Superior temporal gyrus (tissue), 1 donor: ENCODE measurements around the gene POLE.
"Not testable (repeated sequence)": the region's sequence is repeated elsewhere in the genome, so short reads cannot be mapped to it uniquely, and the experiment has no call there.

Source experiments
- DNase-seq: peaks from one replicate; pipeline ENCODE4 v3.0.0-alpha.2; 2016; ENCODE audit errors: extremely low spot score

The POLE gene

GRCh38 chr12:132719141-132719953, 32.2 kb upstream of the POLE start:
- DNase-seq = no peak

GRCh38 chr12:132718644-132719043, 31.5 kb upstream of the POLE start:
- no peak for DNase-seq

DNA sequence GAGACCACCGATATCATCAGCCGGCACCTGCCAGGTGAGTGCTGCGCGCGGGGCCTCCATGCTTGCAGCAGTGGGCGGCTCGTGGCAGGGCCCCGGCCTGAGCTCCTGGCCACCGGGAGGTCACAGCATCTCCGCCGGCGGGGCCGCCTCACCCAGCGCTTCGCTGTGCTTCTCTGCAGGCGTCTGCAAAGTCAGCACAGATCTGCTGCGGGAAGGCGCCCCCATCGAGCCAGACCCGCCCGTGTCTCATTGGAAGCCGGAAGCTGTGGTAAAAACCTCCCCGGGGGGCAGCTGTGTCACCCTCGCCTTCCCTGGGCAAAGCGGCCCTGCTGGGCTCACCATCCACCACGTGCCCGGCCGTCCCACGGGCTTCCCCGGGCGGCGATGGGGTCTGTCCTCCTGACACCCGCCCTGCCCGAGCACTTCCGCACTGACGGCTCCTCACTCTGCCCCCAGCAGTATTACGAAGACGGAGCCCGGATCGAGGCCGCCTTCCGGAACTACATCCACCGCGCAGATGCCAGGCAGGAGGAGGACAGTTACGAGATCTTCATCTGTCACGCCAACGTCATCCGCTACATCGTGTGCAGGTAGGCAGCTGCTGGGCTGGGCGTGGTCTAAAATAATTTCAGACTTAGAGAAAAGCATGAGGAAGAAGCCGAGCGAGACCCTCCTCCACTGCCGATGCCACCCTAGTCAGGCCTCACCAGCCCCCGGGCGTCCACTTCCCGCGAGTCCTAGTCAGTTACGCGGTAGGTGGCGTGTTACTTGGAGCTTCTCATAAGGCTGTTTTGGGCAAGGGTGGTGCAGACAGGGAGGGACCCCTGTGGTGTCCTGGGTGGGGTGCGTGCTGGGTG, 30.6 kb upstream of the POLE start:
- no peak for DNase-seq

DNA sequence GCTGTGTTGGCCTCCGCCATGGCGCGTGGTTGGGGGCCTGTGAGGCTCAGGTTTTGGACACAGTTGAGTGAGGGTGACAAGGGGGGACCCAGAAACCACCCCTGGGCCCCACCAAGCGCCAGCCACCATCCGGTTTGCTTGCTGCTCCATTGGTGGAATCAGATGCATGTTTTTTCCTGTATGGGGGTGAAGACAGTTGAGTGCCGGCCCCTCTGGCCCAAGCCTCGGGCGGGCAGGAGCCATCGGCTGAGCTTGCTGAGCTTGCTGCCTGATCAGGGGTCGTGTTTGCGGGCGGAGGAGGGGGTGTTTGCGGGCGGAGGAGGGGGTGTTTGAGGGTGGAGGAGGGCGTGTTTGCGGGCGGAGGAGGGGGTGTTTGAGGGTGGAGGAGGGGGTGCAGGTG, 29.9 kb upstream of the POLE start:
- no peak for DNase-seq

DNA sequence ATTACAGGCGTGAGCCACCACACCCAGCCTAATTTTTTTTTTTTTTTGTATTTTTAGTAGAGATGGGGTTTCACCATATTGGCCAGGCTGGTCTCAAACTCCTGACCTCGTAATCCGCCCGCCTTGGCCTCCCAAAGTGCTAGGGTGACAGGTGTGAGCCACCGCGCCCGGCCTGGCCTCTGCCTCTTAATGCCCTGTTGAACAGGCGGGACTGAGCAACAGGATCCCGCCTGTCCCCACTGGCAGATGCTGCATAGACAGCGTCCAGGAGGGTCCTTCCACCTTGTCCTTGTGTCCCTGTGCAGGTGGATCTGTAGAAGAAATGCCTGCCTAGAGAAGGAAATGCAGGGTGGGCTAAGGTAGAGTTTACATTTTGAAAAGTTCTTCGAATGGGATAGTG, 29.2 kb upstream of the POLE start:
- no peak for DNase-seq

DNA sequence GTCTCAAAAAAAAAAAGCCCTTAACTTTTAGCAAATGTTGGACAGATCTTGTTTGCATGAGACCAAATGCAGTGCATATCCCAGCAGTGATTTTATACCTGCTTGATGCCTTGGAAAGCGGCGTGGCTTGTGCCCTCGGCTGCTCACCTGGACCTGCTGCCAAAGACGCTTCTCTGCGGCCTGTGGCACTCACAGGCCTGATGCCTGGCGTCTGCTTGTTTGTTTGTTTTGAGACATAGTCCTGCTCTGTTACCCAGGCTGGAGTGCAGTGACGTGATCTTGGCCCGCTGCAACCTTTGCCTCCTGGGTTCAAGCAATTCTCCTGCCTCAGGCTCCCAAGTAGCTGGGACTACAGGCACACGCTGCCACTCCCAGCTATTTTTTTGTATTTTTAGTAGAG, 28.7 kb upstream of the POLE start:
- no peak for DNase-seq

DNA sequence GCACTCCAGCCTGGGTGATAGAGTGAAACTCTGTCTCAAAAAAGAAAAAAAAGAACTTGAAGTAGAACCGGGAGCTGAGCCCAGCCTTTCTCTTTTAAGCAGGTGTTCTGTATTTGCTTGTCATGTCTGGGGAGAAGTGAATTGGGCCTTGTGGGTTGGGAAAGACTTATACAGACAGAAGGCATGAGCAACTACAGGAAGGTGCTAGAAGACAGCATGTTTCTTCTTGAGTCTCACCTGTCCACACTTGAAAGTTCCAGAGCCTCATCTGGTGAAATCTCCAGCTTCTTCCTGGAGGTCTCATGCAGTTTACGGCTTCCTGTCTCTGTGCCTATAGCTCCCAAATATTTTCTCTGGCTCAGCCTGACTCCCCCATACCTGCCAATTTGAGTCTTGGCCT, 26.0 kb upstream of the POLE start:
- DNase-seq = no peak

DNA sequence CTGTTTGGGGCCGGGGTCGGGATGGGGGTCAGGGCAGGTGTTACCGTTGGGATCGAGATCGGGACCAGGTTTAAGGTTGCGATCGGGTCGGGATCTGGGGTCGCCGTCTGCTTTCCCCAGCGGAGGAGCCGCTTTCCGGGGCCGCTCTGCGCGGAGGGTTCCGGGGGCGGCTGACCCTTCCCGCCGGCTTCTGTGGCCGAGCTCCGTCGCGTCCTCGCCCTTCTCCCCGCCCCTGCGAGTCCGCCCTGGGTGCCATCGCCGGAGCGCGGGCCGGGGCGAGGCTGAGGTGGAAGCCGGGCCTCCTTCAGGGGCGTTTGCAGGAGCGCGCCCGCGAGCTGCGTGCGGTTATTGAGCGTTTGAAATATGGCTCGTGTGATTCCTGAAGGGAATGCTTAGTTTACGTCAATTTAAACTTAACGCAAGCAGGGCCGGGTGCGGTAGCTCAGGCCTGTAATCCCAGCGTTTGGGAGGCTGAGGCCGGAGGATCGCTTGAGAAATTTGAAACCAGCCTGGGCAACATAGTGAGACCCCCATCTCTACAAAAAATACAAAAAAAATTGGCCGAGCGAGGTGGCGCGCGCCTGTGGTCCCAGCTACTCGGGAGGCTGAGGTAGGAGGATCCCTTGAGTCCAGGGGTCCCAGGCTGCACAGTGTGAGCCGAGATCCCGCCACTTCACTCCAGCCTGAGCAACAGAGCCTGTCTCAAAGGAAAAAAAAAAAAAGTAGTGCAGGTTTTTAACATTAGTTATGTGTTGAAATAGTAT, 24.1 kb upstream of the POLE start:
- DNase-seq = no peak

- peak; percentile 81 for DNase-seq
These were observed 23.4 kb upstream of the POLE start, which contains the start of gene PGAM5 for GRCh38 chr12:132710405-132711079. TSS of gene PGAM5 (plus strand) at chr12:132710842. CDS start at chr12:132710877, 35 bp downstream.

- DNase-seq = no peak
These were observed 22.9 kb upstream of the POLE start for GRCh38 chr12:132710043-132710404.

GRCh38 chr12:132708150-132708549, 21.0 kb upstream of the POLE start:
- DNase-seq = no peak

GRCh38 chr12:132707241-132707640, 20.1 kb upstream of the POLE start:
- no peak for DNase-seq

DNA sequence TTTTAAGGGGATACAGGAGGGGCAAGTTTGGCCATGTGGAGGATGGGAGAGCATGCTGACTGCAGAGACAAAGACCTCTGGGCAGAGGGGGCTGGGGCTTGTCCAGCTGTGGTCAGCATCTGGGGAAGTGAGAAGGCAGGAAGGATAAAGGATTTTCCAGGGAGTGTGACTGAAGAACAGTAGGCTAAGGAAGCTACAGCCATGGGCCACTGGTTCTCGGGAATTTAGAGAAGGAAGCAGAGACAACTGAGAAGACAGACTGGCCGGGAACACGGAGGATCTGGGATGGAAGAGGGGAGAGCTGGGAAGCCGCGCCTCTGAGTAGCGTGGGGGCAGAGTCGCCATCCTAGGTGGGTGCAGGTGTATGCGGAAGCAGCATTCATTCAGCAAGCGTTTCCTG, 16.5 kb upstream of the POLE start:
- DNase-seq = no peak

DNA sequence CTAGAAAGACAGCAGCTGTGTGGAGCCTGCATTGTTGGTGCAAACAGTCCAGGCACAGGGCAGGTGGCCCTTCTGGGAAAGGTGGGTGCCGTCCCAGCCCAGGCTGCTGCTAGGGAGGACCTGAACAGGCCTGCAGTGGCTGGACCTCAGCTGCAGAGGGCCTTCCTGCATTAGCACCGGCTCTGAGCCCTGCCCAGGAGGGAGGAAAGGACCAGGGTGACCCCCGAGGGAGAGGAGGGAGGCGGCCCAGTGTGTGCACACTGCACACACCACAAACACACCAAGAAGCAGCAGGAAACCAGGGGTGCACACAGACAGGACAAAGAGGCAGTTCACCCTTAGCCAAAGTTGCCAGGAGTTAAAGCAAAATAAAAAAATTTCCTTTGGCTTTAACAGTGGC, 15.5 kb upstream of the POLE start:
- DNase-seq = no peak

DNA sequence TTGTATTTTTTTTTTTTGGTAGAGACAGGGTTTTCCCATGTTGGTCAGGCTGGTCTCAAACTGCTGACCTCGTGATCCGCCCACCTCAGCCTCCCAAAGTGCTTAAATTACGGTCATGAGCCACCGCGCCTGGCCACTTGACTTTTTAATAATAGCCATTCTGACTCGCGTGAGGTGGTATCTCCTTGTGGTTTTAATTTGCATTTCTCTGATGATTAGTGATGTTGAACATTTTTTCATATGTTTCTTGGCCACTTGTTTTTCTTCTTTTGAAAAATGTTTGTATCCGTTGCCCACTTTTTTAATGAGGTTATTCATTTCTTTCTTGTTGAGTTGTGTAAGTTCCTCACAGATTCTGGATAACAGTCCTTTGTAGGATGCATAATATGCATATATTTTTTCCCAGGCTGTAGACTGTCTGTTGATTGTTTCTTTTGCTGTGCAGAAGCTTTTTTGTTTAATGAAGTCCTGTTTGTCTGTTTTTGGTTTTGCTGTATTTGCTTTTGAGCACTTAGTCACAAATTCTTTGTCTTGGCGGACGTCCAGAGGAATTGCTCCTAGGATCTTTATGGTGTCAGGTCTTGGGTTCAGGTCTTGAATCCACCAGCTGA, 13.2 kb upstream of the POLE start:
- DNase-seq = no peak

DNA sequence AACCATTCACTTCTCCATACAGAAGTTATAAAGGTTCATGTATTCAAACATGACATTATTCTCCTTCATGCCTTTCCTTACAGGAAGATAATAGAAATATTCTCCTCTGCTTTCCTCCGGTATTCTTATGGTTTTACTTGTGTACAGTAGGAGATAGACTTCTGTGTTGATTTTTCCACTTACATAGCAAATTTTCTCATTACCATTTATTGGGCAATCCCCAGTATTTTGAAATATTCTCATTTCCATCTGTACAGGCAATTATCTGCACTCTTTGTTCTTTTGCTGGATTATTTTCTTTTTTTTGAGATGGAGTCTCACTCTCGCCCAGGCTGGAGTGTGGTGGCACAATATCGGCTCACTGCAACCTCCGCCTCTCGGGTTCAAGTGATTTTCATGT, 11.2 kb upstream of the POLE start:
- no peak for DNase-seq

DNA sequence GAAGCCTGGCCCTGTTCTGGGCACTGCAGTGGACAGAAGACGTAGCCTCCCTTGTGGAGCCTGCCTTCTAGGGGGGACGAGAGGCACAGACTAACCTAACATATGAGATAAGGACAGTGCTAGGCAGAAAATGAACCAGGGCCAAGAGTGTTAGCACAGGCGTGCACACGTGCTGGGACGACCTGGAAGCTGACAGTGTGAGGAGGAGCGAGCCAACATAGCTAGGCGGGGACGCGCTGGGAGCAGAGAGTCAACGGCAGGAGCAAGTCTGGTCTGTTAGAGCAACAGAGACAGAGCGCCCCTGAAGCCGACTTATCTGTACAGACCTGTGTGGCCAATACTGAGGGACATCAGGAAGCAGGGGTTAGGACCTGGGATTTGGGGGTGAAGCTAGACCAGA, 8.3 kb upstream of the POLE start:
- no peak for DNase-seq

GRCh38 chr12:132694888-132695287, 7.7 kb upstream of the POLE start:
- DNase-seq = not testable (repeated sequence)

GRCh38 chr12:132692030-132692429, 4.9 kb upstream of the POLE start:
- not testable (repeated sequence) for DNase-seq

DNA sequence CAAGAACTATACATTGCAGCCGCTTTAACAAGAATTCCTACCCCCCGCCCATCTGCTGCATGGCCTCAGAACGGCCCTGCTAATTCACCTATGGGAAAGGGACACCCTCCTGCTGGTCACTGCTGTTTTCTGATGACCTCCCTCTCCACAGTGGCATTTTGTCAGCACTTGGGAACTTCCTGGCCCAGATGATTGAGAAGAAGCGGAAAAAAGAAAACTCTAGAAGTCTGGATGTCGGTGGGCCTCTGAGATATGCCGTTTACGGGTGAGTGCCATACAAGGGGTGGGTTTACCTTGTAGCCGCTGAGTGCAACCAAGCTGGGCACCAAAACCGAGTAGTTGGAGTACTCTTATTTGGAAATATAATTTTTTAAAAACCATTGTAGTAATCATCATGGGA, 3.0 kb upstream of the POLE start:
- DNase-seq = no peak

DNA sequence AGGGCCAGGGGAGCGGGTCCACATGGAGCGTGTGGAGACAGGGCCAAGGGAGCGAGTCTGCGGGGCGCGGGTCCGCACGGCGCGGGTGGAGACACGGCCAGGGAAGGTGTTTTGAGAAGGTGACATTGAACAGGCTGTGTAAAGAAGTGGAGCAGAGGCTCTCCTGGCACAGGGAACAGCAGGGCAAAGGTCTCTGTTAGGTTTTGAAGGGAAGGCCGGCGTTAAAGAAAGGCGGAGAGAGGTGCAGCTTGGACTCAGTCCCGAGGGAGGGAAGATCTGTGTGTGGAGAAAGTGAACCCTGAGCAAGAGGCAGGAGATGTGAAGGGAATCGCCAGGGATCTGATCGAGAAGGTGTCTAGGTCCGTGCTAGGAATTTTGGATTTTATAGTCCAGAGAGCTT, 2.1 kb upstream of the POLE start:
- DNase-seq = no peak
